HG02943 (cell line): ENCODE data around the gene PHF2.

ENCODE experiments used
- ATAC-seq: cut with Tn5 transposase; IDR thresholded peaks from one replicate; pipeline ENCODE4 v1.9.1; 2021; ENCODE audit warnings: mild to moderate bottlenecking, low read depth, moderate library complexity; ENCODE audit not compliant: unreplicated experiment

PHF2 gene

DNA sequence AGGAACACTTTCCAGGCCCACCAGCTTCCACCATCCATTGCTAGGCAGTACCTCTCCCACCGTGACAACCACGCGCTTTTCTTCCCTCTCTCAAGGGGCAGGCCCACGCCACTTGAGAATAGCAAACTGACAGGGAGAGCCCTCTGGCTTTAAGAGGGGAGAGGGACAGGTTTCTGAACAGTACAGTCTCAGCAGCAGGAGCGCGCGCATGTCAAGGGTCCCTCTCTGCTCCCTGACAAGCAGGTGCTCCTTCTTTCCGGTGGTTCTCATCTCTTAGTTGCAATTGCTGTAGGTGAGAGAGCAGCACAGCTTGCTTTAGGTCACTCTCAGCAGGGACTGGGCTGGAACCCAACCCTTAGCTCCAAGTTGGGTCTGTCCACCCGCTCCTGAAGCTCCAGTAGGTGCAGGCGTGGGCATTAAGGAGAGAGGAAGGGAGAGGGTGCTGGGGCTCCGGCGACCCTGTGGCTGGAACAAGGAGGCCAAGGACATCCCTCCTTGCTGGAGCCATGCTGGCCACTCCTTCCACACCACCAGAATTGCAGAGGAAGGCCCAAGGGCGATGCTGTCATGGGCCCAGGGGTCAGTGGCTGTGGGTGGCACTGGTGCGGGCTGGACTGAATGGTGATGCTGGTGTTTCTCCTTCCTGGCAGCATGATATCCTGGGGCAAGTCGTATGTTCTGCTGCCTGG, 9.0 kb upstream of the PHF2 start:
- no peak for ATAC-seq

DNA sequence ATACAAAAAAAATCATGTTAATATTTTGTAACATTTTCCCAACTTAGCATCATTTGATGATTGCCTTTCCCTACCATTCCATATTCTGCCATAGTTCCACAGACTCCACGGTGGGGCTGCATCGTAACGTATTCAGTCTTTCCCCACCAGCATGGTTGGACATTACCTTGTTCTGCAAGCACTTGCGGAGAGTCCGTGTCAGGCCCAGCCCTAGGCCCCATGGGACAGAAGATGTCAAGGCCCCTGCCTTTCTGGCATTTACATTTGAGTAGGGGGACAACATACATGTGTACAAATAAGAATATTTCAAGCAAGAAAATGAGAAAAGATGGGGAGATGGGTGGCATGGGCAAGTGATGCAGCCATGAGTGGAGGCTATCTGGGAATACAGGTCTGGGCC, 8.2 kb upstream of the PHF2 start:
- no peak for ATAC-seq

DNA sequence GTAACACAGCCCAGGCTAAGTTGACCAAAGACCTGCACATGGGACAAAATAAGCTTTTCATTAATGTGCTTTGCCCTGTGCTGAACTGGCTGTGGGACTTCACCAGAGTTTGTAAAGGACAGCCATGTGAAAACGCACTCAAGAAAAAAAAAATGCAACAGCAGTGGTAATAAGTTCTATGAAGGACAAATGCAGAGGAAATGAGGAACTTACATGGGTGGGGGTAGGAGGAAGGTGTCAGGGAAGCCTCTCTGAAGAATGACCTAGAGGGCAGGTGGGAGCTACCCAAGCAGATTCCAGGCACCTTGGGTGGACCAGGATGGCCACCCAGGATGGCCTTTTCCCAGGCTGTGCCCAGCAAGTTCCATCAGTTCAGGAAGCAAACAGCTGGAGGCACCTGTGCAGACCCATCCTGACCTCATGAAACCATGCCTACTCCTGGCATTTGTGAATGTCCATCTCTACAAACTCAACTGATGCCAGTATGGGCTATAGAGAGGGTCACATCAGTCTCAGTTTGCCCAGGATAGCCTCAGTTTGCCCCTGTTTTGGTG, 6.7 kb upstream of the PHF2 start:
- ATAC-seq, result no peak

DNA sequence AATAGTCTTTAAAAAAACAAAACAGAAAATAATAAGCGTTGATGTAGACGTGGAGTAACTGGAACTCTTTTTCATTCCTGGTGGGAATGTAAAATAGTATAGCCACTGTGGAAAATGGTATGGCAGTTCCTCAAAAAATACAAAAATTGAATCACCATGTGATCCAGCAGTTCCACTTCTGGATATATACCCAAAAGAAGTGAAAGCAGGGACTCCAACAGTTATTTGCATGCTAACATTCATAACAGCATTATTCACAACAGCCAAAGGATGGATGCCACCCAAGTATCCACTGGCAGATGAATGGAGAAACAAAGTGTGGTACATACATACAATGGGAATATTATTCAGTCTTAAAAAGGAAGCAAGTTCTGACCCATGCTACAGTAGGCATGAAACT, 4.2 kb upstream of the PHF2 start:
- no peak for ATAC-seq

DNA sequence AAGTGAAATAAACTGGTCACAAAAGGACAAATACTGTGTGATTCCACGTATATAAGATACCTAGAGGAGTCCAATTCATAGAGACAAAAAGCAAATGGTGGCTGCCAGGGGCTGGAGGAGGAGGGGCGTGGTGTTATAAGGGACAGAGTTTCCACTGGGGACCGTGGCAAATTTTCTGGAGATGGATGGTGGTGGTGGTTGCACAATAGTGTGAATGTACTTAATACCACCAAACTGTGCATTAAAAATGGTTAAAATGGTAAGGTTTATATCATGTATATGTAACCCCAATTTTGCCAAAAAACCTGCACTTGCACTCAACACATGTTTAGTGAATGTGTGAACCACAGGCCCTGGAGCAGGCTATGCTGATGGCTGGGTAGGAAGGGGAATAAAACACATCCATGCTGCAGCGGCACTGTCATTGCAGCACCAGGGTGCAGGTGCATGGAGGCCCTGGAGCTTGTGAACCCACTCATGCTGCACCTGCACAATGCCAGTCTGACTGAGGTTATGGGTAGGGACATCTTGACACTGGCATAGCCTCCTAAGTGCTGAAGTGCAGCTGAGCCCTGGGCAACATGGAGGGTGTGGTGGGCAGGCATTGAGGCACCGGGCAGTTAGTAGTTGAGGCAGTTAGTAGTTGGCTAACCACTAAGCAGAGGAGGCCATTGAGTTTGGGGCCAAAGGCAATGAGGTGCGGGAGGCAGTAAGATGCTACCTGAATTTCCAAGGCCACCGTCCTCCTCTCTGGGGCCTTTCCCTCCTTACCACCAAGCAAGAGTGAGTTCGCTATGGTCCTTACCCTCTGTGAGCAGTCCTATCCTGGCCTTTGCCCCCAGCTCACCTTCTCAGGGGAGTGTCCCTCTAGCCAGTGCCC, 3.5 kb upstream of the PHF2 start:
- ATAC-seq, result no peak

DNA sequence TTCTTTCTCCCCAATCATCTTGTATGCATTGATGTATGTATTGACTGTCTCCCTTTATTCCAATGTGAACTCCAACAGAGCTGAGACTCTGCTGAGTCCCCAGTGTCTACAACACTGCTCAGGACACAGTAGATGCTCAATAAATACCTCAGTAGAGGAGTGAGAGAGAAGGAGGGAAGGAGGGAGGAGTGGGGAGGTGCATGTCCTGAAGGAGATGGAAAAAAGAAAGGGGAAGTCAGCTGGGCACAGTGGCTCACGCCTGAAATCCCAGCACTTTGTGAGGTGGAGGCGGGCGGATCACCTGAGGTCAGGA, 2.9 kb upstream of the PHF2 start:
- ATAC-seq, result no peak

DNA sequence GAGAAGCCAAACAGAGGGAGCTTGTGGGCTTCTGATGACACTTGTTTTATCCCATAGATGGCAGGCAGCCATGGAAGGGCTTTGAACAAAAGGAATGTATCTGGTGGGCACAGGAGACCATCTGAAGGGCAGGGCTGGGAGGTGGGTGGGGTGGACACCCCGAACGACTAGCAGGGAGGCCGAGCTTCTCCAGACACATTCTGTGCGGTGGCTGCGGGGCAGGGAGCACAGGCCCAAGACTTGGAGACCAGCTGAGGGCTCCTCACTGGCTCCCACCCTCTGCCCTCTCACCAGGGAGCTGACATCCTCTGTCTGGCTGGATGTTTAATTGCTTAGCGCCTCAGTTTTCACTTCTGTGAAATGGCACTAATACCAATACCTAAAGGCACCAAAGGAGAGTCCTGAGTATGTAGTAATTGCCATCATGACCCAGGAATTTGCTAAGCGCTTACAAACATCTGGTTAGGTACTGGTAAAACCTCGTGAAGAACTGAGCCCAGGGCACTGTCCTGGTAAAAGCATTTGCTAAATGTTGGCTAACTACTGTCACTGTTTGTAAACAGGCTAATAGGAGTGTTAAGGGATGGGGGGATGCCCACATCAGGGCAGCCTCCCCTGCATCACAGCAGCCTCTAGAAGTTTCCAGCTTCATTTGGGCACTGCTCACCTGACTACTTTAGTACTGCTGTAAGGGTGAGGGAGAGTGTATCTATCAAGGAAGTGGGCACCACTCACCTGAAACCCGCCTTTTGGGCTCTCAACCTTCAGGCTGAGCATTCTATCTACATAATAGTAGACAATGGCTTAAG, 2.1 kb upstream of the PHF2 start:
- ATAC-seq, result no peak

DNA sequence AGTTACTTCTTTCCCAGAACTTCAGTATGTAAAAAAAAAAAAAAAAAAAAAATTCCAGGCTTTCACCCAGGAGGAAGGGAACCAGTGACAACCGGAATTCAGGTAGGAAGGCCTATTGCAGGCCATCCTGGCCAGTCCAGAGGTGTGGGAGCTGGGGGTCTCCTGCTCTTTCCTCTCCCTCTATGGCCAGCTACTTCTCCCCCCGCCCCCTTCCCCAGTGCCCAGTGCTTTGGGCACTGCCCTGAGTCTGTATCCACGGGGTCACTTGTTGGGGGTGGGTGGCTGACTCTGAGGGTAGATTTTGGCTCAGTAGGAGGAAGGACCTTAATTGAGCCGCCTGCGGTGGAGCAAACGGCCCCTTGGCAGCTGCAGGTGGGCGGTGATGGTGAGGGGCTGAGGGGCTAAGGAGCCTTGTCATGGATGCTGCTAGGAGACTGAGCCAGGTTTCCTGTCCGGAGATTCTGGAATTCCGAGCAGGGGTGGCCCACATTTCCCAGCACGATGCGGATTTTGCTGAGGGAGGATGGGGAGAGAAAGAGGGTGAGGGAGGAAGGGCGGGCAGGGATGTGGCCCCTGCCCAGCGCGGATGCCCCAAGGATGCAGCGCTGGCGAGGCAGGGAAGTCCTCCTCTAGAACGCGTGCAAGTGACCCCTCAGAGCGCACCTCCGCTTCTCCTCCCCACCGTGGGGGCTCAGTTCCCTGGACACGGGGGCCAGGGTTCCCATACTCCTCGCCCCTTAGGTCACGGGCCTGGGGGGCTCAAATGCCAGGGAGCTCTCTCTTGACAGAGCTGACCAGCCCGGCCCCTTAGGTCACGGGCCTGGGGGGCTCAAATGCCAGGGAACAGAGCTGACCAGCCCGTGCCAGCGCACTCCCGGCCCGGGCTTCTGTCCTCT, 1.2 kb upstream of the PHF2 start:
- no peak for ATAC-seq

DNA sequence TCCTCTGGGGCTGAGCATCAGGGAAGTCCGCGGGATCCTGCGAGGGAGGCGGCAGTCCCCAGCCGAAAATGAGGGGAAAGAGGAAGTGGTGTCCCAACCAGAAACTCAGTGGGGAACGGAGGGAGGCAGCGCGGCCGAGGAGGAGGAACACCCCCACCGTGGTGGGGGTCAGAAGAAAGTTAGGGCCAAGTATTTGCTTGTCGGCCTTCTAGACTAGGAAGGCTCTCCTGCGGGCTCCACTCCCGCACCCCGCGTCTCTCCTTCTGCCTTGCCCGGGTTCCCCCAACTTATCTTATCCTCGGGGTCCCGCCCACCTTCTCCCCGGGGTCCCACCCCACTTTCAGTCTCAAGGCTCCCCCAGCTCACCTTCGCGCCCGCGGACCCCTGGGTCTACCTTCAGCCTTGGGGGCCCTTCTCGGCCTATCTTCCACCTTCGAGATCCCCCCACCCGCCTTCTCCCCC, 557 bp upstream of the PHF2 start:
- ATAC-seq, result no peak

DNA sequence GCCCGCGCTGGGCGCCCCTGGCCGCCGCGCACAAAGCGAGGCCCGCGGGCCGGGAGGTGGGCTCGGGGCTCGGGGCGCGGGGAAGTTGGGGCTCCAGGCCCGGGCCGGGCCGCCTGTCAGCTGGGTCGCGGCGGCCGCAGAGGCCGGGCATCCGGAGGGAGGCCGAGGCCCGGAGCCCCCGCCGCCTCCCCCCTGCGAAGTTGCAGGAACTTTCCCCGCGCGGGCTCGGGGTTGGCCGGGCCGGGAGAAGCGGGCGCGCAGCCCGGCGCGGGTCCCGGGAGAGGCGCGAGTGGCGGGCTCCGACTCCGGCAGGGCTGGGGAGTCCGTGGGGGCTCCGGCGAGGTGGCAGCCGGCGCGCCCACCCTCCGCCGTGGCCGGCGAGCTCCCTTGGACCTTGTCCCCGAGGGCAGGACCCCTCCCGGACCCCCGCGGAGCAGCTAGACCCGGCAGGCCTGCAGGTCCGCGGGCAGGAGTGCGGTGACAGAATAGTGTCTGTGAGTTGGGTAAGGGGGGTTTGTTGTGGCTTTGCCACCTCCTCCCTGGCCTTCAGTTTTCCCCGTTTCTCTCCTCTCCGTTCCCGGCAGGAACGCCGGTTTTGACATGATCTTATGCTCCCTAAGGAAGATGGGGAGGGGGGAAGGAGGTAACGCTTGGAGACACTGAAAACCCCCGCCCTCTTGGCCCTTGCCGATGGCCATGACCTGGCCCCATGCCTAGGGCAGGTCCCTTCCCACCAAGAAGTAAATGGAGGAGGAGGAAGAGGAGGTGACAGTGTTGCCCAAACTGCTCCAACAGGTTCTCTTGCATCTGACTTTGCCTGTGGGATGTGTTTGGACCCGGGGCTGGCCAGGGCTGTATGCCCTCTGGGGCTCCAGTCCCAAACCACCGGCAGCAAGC, 942 bp downstream of the PHF2 start:
- no peak for ATAC-seq

DNA sequence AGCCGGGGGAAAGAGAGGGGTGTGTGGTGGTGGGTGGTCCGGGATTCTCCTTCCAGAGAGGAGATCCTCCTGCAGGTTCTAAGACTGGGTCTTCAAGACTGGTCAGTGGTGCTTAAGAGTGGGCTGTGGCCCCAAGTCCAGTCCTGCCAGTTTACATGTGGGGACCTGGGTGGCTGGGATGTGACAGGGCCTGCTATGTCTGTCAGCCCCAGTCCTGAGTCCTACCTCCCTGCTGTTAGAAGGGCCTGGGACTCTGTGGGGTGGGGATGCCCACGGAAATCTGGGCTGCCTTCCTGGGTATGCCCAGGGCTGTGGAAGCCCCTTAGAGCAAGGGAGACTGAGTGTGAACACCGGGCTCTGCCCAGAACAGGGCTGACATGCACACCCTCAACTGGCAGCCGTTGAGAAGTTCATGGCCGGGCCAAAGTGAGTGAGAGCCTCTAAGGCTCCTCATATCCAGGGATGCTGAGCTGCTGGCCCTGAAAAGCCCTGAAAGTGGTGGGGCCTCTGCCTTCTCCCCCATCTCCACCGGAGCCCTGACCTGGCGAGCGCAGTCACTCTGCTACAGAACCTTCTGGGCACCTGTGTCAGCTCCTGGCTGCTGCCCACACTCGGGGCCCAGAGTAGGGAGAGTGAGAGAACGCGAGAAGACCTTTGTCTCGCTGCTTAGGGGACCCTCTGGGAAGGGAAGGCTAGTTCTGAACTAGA, 1.7 kb downstream of the PHF2 start:
- no peak for ATAC-seq

DNA sequence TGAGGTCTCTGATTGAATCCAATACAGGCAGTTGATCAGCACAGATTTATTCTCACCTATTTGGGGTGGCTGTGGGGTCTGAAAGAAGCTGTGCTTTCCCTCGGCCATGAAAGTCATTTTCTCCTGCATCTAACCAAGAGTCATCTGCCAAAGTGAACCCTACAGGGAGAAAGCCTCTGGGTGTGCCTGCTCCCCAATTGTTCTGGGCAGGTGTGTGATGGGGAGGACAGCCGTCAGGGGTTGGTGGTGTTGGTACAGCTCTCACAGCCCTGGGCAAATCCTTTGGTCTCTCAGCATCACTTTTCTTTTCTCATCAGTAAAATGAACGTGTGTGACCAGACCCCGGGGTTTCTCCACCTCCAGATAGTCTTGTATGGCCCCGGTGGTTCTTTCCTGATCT, 2.5 kb downstream of the PHF2 start:
- ATAC-seq, result no peak

DNA sequence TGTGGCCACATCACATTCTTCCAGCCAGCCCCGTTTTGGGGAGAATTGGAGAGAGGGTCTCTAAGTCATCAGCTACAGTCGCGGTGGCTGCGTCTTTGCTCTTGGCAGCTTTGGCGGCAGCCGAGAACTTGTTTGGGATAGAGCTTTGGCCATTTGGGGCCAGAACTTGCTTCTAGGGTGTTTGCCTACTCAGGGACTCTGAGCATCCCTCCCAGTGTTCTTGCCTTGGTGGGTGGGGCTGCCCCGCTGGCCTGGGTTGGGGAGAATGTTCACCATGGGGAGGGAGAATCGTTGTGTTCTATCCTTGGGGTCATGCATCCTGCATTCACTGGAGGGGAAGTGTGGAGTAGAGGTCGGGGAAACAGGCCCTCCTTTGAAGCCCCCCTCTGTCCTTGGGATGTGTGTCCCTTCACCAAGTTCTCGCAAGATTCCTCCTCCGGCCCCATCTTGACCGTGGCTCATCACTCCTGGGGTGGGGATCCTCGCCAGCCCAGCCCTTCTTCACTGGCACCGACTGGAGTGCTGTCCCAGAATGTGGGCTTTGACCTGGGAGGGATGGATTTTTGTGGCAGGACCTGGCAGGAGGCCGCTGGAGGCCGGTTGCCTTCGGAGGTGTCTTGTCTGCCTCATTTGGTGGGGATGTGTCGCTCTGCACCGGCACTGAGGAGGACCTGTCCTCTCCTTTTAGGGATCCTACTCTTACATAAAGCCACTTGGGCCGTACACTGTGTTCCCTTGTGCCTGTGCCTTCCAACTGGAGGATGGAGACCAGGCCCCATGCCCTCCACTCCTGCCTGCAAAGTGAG, 3.5 kb downstream of the PHF2 start:
- no peak for ATAC-seq

DNA sequence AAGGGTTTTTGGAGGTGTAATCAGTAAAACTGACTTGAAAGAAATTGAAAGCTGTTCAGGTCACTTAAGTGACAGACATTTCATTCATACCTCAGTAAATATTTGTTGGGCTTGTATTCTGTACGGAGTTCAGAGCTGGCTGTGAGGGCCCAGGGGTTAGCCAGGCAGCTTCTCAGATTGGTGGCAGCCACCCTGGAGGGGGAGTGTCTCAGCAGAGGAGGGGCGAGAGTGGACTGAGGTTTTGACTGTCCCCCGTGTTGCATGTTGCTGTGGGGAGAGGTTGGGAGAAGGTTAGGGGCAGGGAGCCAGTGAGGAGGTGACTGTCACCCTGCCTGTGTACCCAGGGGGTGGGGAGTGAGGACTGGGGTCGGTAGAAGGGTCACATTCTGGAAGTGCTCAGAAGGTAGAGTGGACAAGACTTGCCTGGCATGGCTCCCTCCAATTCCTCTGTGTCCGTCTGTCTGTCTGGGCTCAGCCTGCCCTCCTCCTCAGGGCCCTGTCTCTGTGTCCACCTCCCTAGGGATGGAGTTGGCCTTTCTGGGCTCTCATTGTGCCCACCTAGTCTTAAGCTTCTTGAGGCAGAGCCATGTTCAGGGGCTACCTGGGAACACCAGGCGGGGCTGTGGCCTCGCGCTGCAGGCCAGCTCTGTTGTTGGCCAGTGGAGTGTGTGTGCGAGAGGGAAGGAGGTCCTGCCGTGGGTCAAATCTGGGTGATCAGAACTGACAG, 4.4 kb downstream of the PHF2 start:
- ATAC-seq, result no peak

DNA sequence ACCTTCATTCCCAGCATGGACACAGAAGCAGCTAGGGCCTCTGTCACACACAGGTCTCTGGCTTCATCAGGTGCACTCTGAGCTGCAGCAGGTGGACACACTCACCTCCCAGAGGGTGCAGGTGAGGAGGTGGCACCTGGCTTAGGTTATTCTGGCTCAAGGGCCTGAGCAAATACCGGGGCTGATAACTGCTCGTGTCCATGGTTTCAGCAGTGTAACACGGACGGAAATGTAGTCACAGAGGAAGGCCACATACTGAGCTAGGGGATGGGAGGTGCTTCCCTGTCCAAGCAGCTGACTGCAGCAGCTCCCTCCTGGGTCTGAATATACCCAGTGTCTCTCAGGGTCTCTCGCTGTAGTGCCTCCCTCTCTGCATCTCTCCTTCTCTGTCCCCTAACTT, 5.7 kb downstream of the PHF2 start:
- ATAC-seq, result no peak

DNA sequence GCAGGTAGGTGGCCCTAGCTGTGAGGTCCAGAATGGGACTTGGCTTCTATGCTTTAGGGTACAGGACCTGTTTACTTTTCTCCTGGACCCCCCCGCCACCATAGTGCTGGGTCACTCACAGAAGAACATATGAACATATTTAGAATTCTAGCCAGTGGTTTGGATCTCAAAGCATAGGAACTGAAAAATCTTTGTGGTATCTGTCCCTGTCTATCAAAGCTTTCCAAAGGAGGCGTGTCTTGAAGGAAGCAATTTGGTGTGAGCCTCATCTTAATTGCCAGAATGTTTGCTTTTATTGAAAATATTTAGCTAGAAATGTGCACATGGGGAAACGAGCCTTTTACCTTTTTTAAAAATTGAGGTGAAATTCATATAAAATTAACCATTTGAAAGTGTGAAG, 6.2 kb downstream of the PHF2 start:
- no peak for ATAC-seq

DNA sequence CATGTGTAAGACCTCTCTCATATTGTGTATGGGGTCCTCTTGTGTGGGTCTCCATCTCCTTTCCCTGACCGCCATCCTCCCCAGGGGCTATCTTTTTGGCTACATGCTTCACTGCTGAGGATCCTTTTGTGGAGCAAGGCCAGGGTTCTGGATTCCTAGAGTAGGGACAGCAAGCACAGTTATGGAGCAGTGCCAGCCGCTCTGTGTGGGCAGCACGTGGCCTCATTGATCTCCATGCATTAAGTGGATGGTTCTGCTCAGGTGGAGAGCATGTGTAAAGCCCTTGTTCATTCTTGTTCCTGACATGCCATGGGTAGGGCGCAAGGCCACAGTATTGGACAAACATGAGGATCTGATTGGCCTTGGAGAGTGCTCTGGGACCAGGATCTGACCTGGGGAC, 8.9 kb downstream of the PHF2 start:
- no peak for ATAC-seq
